Body of pancreas (tissue), 4 donors: Measurements from ENCODE around the gene METTL18.

Source experiments
- CTCF ChIP-seq, 7 experiments: fragments of 450-650 bp in 4 of 7; fragments of 200-600 bp in 3 of 7; sonication (generic) in 3 of 7; IDR thresholded peaks; one replicate each; pipeline ENCODE4 v1.5.1; 2016 to 2019; ENCODE audit warnings: antibody characterized with exemption in 7 of 7
- POLR2A ChIP-seq, 3 donors: fragments of 450-650 bp; IDR thresholded peaks; one replicate each; pipeline ENCODE4 v1.6.1; 2016; ENCODE audit warnings: antibody characterized with exemption in 3 of 3, mild to moderate bottlenecking in 2 of 3

GRCh38 chr1:169816617-169817016, 21.9 kb upstream of the METTL18 start:
- TF ChIP-seq CTCF (IDR thresholded peaks at IDR 0.05) (no peak), POLR2A (IDR thresholded peaks at IDR 0.05) (no peak)
